Measurements from ENCODE around the gene GTPBP4. TPM values are rescaled to one million over a fixed set of nuclear protein-coding genes. Genes with fewer than 3 reads are reported as not detected.

GTPBP4 gene
- polyA plus RNA-seq (2013, experiment 1 of 2): 62.7 TPM
- polyA plus RNA-seq (2013, experiment 2 of 2): 66.9 TPM

DNA sequence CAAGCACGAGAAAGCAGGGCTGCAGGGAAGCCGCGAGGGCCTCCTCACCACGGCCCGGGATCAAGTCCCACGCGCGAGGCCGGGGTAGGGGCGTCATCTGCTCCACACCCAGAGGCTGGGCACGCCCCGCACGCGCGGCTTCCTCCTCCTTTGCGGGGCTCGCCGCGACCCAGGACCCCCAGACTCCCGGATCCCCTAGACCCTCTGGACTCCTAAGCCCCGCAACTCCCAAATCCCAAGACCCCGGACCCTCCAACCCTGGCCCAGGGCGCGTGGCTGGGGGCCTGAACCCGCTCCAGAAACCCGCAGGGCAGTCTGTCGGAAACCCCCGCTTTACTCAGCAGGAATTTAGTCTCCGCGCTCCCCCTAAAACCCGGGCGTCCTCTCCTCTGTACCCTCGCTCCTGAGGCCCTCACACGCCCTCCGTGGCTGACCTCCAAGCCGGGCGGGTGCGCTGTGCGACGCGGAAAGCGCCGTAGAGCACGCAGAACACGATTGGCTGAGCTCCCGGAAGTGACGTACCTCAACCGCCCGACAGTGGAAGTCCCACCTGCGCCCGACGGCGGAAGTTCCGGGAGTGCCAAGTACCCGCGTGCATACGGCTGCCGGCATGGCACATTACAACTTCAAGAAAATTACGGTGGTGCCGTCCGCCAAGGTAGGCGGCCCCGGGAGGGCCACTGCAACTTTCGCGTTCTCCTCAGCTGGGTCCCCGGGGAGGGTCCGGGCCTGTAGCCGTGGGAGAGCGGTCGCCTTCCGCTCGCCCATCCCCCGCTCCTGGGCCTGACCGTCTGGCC lies at the start of gene GTPBP4:
Gene GTPBP4, plus strand, starts transcription at position 565 of the 797 bp plus-strand sequence. Its CDS starts 46 bp downstream, at position 611.
- H3K4me3 ChIP-seq (ENCODE audit: low read length): peak within 1 kb of the TSS; percentile 99
- peak within 1 kb of the TSS; percentile 99 for H3K9ac ChIP-seq (ENCODE audit: low read depth, low read length)
- H3K27ac ChIP-seq (ENCODE audit: low read depth, low read length): peak within 1 kb of the TSS; percentile 97
- H3K27me3 ChIP-seq (ENCODE audit: insufficient read depth, low read length): no peaks in the 10 kb centered on the region
- peaks cover 25% of the 10 kb centered on the region for H3K36me3 ChIP-seq (ENCODE audit: insufficient read depth, low read length)
- under 1% methylated on average over 74 of the region's 74 CpGs for WGBS
- peaks cover 13% of the 10 kb centered on the region; the same call in 1 of the 2 replicates for H3K4me1 ChIP-seq (ENCODE audit: insufficient read depth, low read length)
- no peaks in the 10 kb centered on the region for H3K9me3 ChIP-seq (ENCODE audit: insufficient read depth, low read depth, low read length)

GRCh38 chr10:938941-939678 lies 49.1 kb upstream of the GTPBP4 start:
- H3K9ac ChIP-seq (ENCODE audit: low read depth, low read length): no peak overlapping the region
- 91% methylated on average over 9 of the region's 10 CpGs for WGBS
- H3K9me3 ChIP-seq (ENCODE audit: insufficient read depth, low read depth, low read length): no peaks in the 10 kb centered on the region
- H3K4me3 ChIP-seq (ENCODE audit: low read length): no peak overlapping the region
- no peaks in the 10 kb centered on the region for H3K27me3 ChIP-seq (ENCODE audit: insufficient read depth, low read length)
- H3K27ac ChIP-seq (ENCODE audit: low read depth, low read length): no peak overlapping the region
- H3K4me1 ChIP-seq (ENCODE audit: insufficient read depth, low read length): no peaks in the 10 kb centered on the region
- no peaks in the 10 kb centered on the region for H3K36me3 ChIP-seq (ENCODE audit: insufficient read depth, low read length)

DNA sequence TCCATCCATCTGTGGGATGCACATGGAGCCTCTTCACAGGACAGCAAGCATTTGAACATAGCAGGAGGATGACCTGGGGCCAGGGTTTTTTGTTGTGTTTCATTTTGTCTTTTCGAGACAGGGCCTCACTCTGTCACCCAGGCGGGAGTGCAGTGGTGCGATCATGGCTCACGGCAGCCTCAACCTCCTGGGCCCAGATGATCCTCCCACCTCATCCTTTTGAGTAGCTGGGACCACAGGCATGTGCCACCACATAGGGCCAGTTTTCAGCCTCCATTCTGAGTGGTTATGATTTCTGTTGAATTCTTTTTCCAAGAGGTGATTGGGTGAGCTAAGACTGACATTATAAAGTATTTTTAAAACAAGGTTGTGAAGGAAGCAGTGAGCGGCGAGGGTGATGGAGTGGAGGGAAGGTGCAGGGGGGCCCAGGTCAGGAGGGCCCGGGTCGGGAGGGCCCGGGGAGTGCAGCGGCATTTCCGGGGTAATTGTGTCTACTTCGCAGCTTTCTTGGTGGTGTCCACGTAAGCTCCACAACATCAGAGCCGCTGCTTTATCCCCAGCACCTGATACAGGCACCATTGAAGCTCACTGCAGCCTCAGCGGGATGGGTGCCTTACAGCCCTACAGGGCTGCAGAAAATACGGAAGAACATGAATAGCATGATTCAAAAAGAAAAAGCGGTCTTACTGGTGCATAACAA lies 44.8 kb upstream of the GTPBP4 start:
- H3K27me3 ChIP-seq (ENCODE audit: insufficient read depth, low read length): no peaks in the 10 kb centered on the region
- H3K36me3 ChIP-seq (ENCODE audit: insufficient read depth, low read length): no peaks in the 10 kb centered on the region
- no peak overlapping the region for H3K4me3 ChIP-seq (ENCODE audit: low read length)
- H3K4me1 ChIP-seq (ENCODE audit: insufficient read depth, low read length): no peaks in the 10 kb centered on the region
- H3K9ac ChIP-seq (ENCODE audit: low read depth, low read length): no peak overlapping the region
- H3K27ac ChIP-seq (ENCODE audit: low read depth, low read length): no peak overlapping the region
- no peaks in the 10 kb centered on the region for H3K9me3 ChIP-seq (ENCODE audit: insufficient read depth, low read depth, low read length)
- WGBS: 93% methylated on average over 17 of the region's 17 CpGs

DNA sequence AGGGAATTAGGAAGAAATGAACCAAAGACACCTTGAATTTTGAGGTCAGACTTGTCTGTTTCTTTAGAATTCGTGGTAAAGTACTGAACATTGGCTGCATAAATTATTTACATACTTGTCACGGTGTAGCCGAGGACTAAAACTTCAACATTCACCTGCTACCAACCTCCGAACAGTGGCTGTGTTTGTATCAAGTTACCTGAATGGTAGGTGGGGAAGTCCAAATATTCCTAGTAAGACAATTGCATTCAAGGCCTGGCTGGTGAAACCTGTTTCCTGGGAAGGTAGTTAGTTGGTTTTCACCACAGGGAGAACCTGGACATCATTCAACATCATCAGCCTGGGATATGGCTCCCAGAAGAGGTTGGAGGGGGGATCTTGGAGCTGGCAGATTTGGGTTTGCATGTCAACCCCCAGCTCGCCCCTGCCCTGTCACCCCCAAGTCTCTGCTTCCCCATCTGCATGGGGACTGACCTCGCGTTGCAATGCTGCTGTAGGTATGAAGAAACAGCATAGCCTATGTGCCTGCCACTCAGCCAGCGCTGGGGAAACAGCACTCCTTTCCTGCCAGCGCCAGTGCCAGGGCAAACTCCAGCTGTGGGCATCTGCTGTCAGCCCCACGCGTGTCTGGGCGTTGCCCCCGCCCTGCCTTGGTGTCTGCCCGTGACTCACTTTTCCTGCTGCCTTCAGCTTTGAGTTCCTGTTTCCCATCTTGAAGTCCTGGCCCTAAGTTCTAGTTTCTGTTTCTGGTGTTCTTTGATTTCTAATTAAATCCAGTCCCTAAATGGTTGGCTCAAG lies 44.0 kb upstream of the GTPBP4 start:
- H3K27ac ChIP-seq (ENCODE audit: low read depth, low read length): no peak overlapping the region
- H3K4me1 ChIP-seq (ENCODE audit: insufficient read depth, low read length): no peaks in the 10 kb centered on the region
- no peaks in the 10 kb centered on the region for H3K27me3 ChIP-seq (ENCODE audit: insufficient read depth, low read length)
- no peak overlapping the region for H3K9ac ChIP-seq (ENCODE audit: low read depth, low read length)
- H3K36me3 ChIP-seq (ENCODE audit: insufficient read depth, low read length): no peaks in the 10 kb centered on the region
- WGBS: 92% methylated on average over 11 of the region's 14 CpGs
- no peaks in the 10 kb centered on the region for H3K9me3 ChIP-seq (ENCODE audit: insufficient read depth, low read depth, low read length)
- H3K4me3 ChIP-seq (ENCODE audit: low read length): no peak overlapping the region

GRCh38 chr10:945778-946177 lies 42.5 kb upstream of the GTPBP4 start:
- H3K9ac ChIP-seq (ENCODE audit: low read depth, low read length): no peak overlapping the region
- H3K27me3 ChIP-seq (ENCODE audit: insufficient read depth, low read length): no peaks in the 10 kb centered on the region
- H3K4me1 ChIP-seq (ENCODE audit: insufficient read depth, low read length): no peaks in the 10 kb centered on the region
- no peaks in the 10 kb centered on the region for H3K36me3 ChIP-seq (ENCODE audit: insufficient read depth, low read length)
- no peak overlapping the region for H3K4me3 ChIP-seq (ENCODE audit: low read length)
- 87% methylated on average over 6 of the region's 6 CpGs for WGBS
- no peak overlapping the region for H3K27ac ChIP-seq (ENCODE audit: low read depth, low read length)
- H3K9me3 ChIP-seq (ENCODE audit: insufficient read depth, low read depth, low read length): no peaks in the 10 kb centered on the region

DNA sequence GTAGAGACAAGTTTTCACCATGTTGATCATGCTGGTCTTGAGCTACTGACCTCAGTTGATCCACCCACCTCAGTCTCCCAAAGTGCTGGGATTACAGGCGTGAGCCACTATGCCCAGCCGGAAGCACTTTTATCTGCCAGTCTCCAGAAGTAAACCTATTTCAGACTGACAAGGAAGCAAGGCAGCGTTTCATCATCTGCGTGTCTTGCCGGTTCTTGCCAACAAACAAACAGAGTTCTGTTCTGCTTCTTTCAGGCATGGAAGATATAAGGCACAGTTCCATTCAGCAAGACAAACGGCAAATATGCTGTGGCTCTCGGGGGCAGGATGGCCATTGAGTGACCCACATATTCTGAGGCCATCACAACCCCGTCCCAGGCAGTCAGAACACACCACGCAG lies 41.2 kb upstream of the GTPBP4 start:
- Histone ChIP-seq H3K36me3 (ENCODE audit: insufficient read depth, low read length) (no peaks in the 10 kb centered on the region), H3K4me3 (ENCODE audit: low read length) (no peak overlapping the region), H3K27me3 (ENCODE audit: insufficient read depth, low read length) (no peaks in the 10 kb centered on the region), H3K27ac (ENCODE audit: low read depth, low read length) (no peak overlapping the region), H3K9me3 (ENCODE audit: insufficient read depth, low read depth, low read length) (no peaks in the 10 kb centered on the region), H3K4me1 (ENCODE audit: insufficient read depth, low read length) (no peaks in the 10 kb centered on the region), H3K9ac (ENCODE audit: low read depth, low read length) (no peak overlapping the region)
- WGBS: 93% methylated on average over 9 of the region's 9 CpGs

DNA sequence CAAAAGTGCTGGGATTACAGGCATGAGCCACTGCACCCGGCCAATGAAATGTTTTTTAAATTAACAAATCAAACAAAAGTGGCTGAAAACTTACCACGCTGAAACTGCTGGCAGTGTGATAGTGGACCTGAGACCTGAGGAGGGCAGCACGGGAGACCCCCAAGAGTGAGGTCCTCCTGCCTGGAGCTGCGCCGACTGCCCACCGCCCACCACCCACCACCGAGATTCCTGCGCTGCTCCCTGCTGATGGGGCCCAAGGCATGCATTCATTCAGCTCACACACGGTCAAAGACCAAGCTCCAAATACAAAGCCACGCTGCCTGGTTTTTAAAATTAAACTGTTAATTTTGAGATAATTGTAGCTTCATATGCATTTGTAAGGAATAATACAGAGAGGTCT lies 40.4 kb upstream of the GTPBP4 start:
- 97% methylated on average over 10 of the region's 10 CpGs for WGBS

DNA sequence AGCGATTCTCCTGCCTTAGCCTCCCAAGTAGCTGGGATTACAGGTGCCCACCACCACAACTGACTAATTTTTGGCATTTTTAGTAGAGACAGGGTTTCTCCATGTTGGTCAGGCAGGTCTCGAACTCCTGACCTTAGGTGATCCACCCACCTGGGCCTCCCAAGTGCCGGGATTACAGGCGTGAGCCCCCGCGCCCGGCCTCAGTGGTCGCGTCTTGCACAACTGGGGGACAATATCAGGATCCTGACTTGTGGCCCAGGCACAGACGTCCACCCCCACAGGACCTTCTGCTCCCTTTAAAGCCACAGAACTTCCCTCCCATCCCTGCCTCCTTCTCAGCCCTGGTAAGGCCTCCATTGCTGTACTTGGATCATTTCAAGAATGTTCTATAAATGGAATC lies 39.9 kb upstream of the GTPBP4 start:
- Histone ChIP-seq H3K4me1 (ENCODE audit: insufficient read depth, low read length) (no peaks in the 10 kb centered on the region), H3K36me3 (ENCODE audit: insufficient read depth, low read length) (no peaks in the 10 kb centered on the region), H3K27ac (ENCODE audit: low read depth, low read length) (no peak overlapping the region), H3K9me3 (ENCODE audit: insufficient read depth, low read depth, low read length) (no peaks in the 10 kb centered on the region), H3K4me3 (ENCODE audit: low read length) (no peak overlapping the region), H3K9ac (ENCODE audit: low read depth, low read length) (no peak overlapping the region), H3K27me3 (ENCODE audit: insufficient read depth, low read length) (no peaks in the 10 kb centered on the region)
- 95% methylated on average over 10 of the region's 10 CpGs for WGBS

More for the DNA sequence above, 40.4 kb upstream of the GTPBP4 start:
- no peak overlapping the region for H3K4me3 ChIP-seq (ENCODE audit: low read length)
- H3K9me3 ChIP-seq (ENCODE audit: insufficient read depth, low read depth, low read length): no peaks in the 10 kb centered on the region
- H3K27me3 ChIP-seq (ENCODE audit: insufficient read depth, low read length): no peaks in the 10 kb centered on the region
- no peaks in the 10 kb centered on the region for H3K36me3 ChIP-seq (ENCODE audit: insufficient read depth, low read length)
- no peak overlapping the region for H3K9ac ChIP-seq (ENCODE audit: low read depth, low read length)
- no peaks in the 10 kb centered on the region for H3K4me1 ChIP-seq (ENCODE audit: insufficient read depth, low read length)
- no peak overlapping the region for H3K27ac ChIP-seq (ENCODE audit: low read depth, low read length)

GRCh38 chr10:949446-949845 lies 38.8 kb upstream of the GTPBP4 start:
- WGBS: 89% methylated on average over 9 of the region's 9 CpGs
- H3K27ac ChIP-seq (ENCODE audit: low read depth, low read length): no peak overlapping the region
- H3K9ac ChIP-seq (ENCODE audit: low read depth, low read length): no peak overlapping the region
- H3K4me1 ChIP-seq (ENCODE audit: insufficient read depth, low read length): no peaks in the 10 kb centered on the region
- H3K27me3 ChIP-seq (ENCODE audit: insufficient read depth, low read length): no peaks in the 10 kb centered on the region
- H3K9me3 ChIP-seq (ENCODE audit: insufficient read depth, low read depth, low read length): no peaks in the 10 kb centered on the region
- no peak overlapping the region for H3K4me3 ChIP-seq (ENCODE audit: low read length)
- H3K36me3 ChIP-seq (ENCODE audit: insufficient read depth, low read length): no peaks in the 10 kb centered on the region

GRCh38 chr10:953836-954235 lies 34.4 kb upstream of the GTPBP4 start:
- no peaks in the 10 kb centered on the region for H3K36me3 ChIP-seq (ENCODE audit: insufficient read depth, low read length)
- no peaks in the 10 kb centered on the region for H3K27me3 ChIP-seq (ENCODE audit: insufficient read depth, low read length)
- H3K9ac ChIP-seq (ENCODE audit: low read depth, low read length): no peak overlapping the region
- WGBS: 94% methylated on average over 11 of the region's 11 CpGs
- H3K4me3 ChIP-seq (ENCODE audit: low read length): no peak overlapping the region
- H3K4me1 ChIP-seq (ENCODE audit: insufficient read depth, low read length): no peaks in the 10 kb centered on the region
- H3K9me3 ChIP-seq (ENCODE audit: insufficient read depth, low read depth, low read length): no peaks in the 10 kb centered on the region
- H3K27ac ChIP-seq (ENCODE audit: low read depth, low read length): no peak overlapping the region
